SW480 (cell line): ENCODE data around the gene ZDHHC24.
"Not testable (repeated sequence)": the region's sequence is repeated elsewhere in the genome, so short reads cannot be mapped to it uniquely, and the experiment has no call there.

Source experiments
- DNase-seq: peaks from one replicate; pipeline ENCODE4 v3.0.0-alpha.2; 2016; ENCODE audit warnings: low spot score

ZDHHC24 gene

DNA sequence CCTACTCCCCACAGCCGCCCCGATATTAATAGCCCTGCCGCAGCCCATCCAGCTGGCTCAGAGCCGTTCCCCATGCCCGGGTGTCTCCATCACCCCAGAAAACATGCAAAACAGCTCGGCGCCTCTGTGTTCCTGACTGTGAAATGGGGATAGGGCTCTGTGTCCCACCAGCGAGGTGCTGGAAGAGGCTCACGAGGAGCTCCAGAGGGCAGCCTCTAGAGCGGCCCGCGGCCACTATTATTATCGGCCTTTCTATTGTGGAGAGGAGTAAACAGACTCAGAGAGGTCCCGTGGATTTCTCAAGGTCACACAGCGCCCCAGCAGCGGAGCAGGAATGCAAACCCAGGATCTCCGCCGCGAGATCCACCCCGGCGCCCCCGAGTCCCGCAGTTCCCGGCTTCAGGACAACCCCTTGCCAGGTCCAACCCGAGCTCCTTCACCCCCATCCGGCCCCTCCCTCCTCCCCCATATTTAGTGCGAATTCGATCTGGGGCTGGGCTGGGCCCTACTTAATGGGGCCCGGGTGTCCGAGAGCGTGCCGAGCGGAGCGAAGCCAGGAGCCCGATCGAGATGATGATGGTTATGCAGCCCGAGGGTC lies 619 bp upstream of the ZDHHC24 start, which contains the start of gene ACTN3:
TSS of gene ACTN3 (plus strand) at position 536 of the 598 bp plus-strand sequence. CDS start at position 571, 35 bp downstream.
- DNase-seq: no peak

DNA sequence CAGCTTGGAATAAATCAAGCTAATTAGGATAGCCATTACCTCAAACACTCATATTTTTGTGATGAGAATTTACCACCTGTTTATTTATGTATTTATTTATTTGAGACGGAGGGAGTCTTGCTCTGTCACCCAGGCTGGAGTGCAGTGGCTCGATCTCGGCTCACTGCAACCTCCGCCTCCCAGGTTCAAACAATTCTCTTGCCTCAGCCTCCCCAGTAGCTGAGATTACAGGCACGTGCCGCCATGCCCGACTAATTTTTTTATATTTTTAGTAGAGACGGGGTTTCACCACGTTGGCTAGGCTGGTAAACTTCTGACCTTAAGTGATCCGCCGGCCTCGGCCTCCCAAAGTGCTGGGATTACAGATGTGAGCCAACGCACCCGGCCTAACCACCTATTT lies 896 bp downstream of the ZDHHC24 start:
- DNase-seq: not testable (repeated sequence)

DNA sequence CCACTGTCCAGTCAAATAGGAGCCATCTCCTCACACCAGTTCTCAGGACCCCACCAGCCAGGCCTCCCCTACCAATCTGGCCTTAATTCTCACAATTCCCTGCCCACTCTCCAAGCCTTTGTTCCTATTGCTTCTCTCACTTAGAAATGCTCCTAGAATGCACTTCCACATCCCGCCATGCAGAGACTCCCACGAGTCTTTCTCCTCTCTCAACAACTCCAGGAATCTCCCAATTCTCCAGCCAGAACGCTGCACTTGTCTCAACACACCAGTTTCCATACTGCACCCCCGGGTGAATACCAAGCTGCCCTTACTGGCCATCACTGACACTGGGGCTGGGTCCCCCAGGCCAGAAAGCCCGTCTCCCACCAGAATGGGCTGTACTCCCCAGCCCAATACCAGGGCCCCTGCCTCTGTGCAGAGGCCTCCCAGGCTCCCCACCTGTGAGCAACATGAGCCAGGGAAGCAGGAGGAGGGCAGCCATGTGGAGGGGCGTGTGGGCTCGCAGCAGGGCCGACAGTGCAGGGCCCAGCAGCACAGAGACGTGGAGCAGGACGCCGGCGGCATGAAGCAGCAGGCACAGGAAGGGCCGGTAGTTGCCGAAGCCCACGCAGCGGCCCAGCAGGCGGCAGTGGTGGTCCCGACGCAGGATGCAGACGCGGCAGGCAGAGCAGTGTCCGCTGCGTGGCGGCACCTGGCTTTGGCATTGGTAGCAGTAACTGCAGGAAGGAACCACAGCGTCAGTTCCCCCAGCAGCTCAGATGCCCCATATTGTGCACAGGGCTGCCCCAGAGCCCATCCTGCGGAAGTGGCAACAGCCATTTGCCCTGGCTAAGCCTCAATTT lies 2.4 kb downstream of the ZDHHC24 start:
- DNase-seq: no peak

DNA sequence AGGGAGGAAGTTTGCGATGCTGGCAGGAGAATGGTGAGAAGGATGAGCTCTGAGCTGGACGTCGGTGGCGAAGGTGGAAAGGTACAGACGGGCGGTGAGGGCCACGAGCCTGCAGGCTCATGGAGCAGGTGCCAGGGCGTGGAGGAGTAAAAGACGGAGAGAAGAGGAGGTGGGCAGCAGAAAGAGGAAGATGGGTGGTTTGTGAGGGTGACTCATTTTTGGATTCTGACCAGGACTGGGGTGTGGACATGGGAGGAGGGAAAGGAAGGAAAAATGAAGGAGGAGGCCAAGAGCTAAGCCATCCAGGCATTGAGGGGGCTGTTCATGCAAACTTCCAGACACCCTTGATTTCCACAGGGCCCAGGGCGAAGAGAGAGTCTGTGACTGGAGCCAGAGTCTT lies 3.5 kb downstream of the ZDHHC24 start:
- DNase-seq: no peak

DNA sequence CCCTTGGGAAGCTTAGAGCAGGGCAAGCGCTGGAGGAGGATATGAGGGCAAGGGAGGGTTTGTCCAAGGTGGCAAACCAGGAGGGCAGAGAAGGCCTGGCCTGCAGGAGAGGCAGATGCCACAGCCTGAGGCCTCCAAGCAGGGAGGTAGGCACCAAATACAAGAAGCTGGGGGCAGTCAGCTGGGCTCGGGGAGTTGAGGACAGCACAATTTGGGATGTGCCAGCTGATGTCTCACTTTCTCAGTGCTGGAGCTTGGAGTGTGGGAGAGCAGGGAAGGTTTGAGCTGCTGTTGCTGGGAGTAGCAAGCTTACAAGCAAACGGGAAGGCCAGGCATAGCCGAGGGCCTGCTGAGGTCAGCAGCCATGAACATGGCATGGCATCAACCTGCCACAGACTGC lies 4.0 kb downstream of the ZDHHC24 start:
- no peak for DNase-seq

DNA sequence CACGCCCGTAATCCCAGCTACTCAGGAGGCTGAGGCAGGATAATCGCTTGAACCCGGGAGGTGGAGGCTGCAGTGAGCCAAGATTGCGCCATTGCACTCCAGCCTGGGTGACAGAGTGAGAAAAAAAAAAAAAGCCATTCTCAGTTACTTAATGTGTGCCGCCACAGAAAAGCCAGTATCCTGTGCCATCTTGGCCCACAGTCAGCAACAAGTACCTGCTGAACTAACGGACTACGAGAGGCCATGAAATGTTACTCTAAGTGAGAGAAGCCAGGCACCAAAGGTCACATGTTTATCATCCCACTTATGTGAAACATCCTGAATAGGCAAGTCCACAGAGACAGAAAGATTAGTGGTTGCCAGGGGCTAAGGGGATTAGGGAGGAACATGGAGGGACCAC lies 5.2 kb downstream of the ZDHHC24 start:
- DNase-seq: not testable (repeated sequence)

DNA sequence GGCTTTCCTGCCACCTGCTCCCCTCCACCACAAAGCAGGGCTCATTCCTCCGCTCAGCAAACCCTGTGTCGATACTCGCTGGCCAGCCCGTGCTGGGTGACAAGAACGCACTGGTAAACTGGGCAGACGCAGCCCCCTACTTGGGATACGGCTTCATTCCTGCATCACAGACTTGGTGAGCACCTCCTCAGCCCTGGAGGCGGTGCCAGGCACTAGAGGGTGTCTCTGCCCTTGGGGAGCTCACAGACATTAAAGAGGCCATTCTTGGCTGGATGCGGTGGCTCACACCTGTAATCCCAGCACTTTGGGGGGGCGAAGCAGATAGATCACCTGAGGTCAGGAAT lies 6.0 kb downstream of the ZDHHC24 start:
- DNase-seq: no peak

DNA sequence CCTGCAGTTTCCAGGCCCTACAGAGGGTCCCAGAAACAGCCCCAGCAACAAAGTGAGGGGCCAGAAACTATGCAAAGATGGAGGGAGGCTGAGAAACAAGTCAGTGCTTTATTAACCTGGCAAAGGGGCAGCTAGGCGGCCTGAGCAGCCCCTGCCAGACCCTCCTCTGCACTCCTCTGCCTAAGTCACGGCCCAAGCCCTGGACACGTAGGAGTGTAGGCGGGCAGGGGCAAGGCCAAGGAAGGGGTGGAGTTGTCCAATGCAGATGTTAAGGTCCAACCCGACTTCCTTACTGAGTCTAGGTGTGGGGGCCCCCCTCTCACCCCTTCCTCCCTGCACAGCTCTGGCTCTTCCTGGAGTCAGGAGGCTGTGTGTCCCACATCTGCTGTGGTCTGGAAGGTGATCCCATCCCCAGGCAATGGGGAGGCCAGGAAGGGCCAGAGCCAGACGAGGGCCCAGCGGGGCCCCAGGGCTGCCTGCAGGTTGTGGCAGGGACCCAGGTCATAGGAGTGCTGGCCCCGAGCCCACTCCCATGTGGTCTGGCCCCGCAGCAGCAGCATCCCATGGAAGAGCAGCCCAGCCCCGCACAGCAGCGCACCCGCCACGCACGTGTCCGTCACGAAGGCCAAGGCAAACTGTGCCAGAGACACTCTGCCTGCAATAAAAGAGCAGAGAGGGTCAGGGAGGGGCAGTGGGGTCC lies 6.5 kb downstream of the ZDHHC24 start:
- DNase-seq: no peak

DNA sequence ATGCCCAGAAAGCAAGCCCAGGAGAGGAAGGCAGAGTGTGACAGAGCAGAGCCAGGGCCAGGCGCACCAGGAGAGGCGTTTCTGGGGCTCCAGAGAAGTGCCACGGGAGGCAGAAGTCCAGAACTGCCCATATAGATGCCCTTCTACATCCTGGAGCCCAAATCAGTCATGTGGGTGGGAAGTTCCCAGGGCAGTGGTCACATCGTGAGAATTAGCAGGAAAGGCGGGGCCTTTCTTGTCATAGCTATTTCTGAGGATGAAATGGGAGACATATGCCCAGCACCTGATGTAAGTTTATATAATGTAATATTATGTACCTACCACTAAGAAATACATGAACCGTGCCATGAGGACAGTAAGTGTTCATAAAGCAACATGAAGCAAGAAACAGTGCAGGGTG lies 13.1 kb downstream of the ZDHHC24 start:
- DNase-seq: no peak

DNA sequence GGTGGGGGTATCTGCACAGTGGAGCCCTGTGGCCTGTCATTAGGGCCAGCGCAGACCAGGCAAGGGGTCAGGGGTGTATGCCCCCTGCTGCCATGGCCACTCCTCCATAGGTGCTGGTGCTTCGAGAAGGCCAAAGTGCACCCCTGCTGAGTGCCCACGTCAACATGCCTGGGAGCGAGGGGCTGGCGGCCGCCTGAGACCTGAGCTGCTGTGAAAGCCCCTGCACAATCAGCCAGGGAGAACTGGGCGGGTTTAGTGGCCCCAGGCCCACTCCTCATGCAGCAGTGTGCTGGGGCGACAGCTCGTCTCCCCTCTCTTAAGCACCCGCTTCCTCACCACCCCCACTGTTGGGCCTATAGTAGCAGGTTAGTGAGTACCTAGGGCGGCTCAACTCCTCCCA lies 14.0 kb downstream of the ZDHHC24 start:
- no peak for DNase-seq

DNA sequence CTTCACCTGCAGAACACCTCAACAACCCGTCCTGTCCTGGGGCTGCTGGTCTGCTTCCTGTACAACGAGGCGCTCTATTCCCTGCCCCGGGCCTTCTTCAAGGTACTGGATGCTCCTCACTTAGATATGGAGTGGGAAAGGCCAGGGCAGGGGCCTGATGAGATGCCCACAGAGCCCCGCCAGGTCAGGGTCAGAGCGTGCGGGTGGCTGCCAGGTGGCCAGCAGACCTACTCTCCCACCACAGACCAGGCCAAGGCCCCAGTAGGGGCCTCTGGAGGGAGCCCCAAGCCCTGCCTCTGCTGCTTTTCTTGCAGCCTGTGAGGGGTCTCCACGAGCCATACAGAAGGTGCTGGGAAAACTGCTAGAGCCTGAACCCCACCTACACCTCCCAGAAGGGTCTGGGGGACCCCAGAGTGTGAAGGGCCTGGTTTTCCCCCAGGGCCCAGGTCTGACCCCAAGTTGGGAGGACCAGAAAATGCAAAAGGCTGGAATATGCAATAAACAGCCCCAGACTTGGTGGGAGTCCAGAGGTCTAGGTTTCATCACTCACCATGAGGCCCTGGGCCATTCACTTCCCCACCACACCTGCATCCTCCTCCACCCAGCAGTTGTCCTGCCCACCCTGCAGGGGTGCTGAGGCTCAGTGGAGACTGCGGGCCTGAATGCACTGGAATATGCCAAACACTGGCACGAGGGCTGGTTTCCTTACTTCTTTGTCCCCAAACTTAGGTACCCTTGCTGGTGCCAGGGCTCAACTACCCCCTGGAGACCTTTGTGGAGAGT lies 14.7 kb downstream of the ZDHHC24 start:
- DNase-seq: no peak

DNA sequence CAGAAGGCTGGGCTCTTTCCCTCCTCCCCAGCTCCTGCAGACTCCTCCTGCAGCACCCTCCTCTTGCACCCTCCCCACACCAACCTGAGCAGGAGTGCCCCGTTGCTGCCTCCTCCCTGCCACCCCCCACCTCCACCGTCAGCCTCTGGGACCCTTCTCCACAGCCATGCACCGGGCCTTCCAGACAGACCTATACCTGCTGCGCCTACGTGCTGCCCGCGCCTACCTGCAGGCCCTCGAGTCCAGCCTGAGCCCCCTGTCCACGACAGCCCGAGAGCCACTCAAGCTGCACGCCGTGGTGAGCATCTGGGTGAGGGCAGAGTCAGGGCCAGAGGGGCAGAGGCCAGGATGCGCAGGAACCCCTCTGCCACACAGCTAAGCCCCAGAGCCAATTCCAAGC lies 16.2 kb downstream of the ZDHHC24 start:
- DNase-seq: no peak

DNA sequence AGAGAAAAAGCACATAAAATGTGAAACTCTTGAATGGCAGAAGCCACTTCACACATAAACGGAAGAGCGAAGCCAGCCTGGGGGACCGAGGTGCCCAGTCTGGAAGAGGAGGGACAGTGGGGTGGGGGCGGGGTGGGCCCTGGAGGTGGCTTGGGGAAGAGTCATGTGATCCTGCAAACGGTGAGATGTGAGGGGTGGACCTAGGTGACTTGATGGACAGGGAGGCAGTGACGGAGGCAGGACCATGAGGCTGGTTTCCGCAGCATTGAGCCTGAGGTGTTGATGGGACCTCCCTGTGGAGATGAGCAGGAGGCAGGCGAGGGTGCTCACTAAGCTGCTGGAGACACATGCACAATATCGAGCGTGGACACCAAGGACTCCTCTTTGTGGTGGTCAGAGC lies 16.8 kb downstream of the ZDHHC24 start:
- DNase-seq: no peak

DNA sequence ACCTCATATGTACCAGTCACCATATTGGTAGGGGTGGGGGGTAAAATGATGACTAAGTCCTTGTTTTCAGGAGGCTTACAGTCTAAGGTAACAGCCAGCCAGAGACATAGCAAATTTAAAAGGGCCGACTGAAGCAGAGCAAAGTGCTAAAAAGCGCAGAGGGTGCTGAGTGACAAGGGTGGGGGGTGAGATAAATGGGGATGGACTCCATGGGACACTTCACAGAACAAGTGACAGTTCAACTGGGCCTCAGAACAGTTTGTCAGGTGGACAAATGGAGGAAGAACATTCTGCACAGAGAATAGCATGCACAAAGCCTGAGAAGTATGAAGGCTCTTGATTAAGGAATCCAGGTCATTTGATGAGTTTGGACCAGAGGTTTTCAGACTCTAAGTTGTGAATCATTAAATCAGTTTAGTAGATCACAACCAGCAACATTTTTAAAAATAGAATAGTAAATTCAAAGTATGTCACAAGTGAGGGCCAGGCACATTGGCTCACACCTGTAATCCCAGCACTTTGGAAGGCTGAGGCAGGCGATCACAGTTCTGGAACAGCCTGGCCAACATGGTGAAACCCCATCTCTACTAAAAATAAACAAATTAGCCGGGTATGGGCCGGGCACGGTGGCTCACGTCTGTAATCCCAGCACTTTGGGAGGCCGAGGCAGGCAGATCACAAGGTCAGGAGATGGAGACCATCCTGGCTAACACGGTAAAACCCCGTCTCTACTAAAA lies 21.4 kb downstream of the ZDHHC24 start:
- DNase-seq: no peak

DNA sequence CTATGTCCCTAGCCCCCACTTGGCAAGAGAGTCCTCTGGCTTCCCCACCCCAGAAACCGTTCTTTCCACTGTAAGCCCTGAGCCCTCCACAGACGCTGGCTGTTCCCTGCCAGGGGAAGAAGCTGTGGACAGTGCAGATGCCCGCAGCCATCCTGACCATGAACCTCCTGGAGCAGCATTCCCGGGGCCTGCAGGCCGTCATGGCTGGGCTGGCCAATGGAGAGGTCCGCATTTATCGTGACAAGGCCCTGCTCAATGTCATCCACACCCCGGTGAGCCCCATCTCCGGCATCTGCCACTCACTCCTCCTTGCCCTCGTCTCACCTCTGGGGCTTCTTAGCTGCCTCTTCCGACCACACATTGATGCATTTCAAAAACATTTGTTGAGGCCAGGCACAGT lies 22.2 kb downstream of the ZDHHC24 start:
- no peak for DNase-seq

DNA sequence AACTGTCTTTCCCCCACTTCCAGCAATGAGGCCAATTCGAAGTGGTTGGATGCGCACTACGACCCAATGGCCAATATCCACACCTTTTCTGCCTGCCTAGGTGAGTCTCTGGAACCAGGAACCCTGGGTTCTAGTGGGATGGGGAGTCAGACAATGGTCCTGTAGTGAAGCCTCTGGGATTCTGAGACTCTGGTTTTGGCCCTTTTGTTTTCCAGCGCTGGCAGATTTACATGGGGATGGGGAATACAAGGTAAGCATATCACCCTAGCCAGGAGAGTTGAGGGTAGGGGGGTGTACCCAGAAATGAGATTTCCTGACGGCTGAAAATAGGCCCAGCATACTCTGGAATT lies 34.9 kb downstream of the ZDHHC24 start:
- DNase-seq: no peak

DNA sequence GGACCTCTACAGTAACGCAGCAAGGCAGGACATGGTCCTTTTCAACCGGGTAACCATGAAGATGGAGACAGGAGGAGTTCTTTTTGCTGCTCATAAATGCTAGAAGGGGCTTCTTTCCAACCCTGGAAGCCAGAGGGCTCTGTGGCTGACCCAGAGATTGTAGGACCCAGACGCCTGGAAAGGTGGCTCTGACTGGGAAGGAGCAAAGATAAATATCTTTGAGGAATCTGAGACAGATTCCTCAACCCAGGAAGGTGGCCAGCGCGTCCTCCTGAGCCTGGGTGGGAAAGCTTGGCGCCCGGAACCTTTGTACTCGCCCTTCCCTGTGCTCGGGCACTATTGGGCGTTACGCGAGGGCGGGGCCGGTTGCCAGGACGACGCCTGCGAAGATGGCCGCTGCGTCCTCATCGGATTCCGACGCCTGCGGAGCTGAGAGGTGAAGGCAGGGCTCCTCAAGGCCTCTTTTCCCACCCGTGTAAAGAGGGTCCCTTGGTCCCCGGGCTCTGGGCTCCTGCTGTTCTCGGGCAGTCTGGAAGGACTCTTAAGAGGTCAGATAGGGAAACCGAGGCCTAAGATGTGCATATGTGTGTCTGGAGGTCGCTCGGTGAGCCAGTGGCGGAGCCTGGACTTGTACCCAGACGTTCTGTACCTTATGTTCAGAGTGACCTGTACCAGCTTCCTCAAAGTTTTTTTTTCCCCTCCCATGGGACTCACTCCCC lies 35.4 kb downstream of the ZDHHC24 start, which contains the start of gene BBS1:
TSS of gene BBS1 (plus strand) at position 365 of the 719 bp plus-strand sequence. CDS start at position 390, 25 bp downstream.
- DNase-seq: peak; percentile 69

DNA sequence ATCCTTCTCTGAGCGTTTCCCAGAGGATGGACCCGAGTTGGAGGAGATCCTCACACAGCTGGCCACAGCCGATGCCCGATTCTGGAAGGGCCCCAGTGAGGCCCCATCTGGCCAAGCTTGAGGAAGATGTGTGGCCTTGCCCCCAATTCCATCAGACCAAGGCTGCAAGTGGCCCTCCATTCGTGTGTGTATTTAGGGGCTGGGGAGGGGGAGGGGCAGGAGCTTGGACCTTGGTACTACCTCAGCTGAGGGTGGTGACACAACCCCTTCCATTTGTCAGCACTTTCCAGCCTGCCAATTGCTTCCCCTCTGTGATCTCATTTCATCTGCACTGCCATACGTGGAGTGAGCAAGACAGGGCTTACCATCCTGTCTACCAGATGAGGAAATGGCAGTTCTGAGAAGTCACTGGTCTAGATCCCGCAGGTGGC lies 36.7 kb downstream of the ZDHHC24 start:
- DNase-seq: no peak

DNA sequence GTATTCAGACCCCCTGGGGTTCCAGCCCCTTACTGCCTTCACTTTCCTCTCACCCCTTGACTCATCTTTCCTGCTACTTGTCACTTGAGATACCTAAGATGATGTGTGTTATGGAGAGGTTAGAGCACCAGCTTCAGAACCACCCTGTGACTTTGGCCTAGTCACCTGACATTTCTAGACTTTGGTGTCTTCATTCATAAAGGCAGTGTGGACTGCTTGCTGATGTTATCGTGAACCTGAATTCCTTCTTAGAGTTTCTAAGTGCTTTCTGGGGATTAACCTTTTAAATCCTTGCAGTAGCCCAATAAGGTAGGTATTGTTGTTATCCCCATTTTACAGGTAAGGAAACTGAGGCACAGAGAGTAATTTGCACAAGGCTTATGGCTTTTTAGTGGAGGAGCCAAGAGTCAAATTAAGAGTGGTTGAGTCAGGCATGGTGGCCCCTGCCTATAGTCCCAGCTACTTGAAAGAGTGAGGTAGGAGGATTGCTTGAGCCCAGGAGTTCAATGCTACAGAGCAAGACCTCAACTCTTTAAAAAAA lies 40.5 kb downstream of the ZDHHC24 start:
- DNase-seq: no peak

DNA sequence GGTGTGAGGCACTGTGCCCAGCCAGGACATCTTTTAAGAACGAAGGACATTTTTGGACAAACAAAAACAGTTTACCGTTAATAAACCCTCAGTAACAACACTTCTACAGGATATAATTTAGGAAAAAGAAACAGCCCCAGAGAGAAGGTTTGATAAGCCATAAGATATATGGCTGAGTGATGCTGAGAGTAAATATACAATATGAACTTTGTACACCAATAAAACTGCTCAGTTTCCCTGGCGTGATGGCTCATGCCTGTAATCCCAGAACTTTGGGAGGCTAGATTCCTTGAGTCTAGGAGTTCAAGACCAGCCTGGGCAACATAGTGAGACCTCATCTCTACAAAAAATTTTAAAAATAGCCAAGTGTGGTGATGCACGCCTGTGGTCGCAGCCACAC lies 47.3 kb downstream of the ZDHHC24 start:
- DNase-seq: no peak

DNA sequence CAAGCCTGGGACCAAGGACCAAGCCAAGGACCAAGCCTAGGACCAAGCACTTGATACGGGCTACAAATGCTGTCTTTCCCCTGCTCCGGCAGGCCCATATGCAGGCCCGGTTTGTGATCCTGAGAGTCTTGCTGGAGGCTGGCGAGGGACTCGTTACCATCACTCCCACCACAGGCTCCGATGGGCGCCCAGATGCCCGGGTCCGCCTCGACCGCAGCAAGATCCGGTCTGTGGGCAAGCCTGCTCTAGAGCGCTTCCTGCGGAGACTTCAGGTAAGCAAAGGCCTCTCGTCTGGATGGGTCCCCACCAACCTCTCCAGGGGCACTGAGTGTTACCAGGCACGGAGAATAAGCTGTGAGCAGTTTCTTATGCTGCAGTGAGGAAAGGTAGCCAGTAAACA lies 48.6 kb downstream of the ZDHHC24 start:
- DNase-seq: no peak
